ENCODE results near the gene NPLOC4. TPM values are rescaled to one million over a fixed set of nuclear protein-coding genes. Genes with fewer than 3 reads are reported as not detected.

The NPLOC4 gene
- total and polyA plus RNA-seq, 12 donors: 41.7 to 140 (median 80.3) TPM

GRCh38 chr17:81513753-81514488 lies 123.0 kb downstream of the NPLOC4 start:
- Histone ChIP-seq H3K27ac (peak overlapping the region; percentile 86 to 99 (median 87)), H3K36me3 (replicated peaks in 1 of 2) (peaks cover 0 to 32% of the 10 kb centered on the region in 2 donors), H3K27me3 (no peaks in the 10 kb centered on the region), H3K4me1 (replicated peaks in 1 of 2) (peaks cover 28 to 58% of the 10 kb centered on the region in 2 donors), H3K9me3 (replicated peaks in 1 of 3) (no peaks in the 10 kb centered on the region), H3K4me3 (peak overlapping the region in 2 of 4 donors; percentile 39 to 92)
- TF ChIP-seq POLR2A (IDR thresholded peaks at IDR 0.05): peak; percentile 12 to 47
- no peak for TF ChIP-seq CTCF (IDR thresholded peaks at IDR 0.05)
- intact Hi-C loops (cut with DNase I): loop anchor here (10.0 kb wide), 1 partner anchor 91 kb away; no protein-coding TSS in a partner anchor
- DNase-seq: peak; percentile 58 to 83 (median 72)
- 7 to 26% (median 14%) methylated on average over 18 to 64 of the region's 64 CpGs for WGBS, 4 donors

DNA sequence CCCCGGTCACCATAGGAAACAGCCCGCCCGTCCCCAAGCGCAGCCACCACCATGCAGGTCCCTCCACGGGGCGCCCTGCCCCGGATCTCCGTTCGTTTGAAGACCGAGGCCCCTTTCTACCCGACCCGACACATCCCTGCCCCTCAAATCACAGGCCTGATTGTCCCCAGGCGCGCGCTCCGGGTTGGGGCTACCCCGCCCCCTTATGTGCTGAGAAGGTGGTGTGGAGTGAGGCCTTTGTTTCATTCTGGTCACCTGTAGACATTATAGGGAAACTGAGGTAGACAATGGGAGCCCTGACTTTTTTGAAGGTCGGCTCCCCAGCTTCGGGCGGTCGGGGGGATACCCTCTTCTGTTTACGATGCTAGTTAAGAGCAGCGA lies 123.5 kb downstream of the NPLOC4 start:
- Histone ChIP-seq H3K4me1 (replicated peaks in 1 of 2) (peaks cover 28 to 56% of the 10 kb centered on the region in 2 donors), H3K4me3 (peak overlapping the region in 3 of 4 donors; percentile 38 to 92 (median 56)), H3K27me3 (no peaks in the 10 kb centered on the region), H3K36me3 (replicated peaks in 1 of 2) (peaks cover 0 to 32% of the 10 kb centered on the region in 2 donors), H3K9me3 (replicated peaks in 1 of 3) (no peaks in the 10 kb centered on the region), H3K27ac (peak overlapping the region; percentile 86 to 99 (median 87))
- intact Hi-C loops (cut with DNase I): loop anchor here (10.0 kb wide), 1 partner anchor 91 kb away; no protein-coding TSS in a partner anchor
- DNase-seq: peak; percentile 58 to 82 (median 66)
- 6 to 11% (median 9%) methylated on average over 9 to 23 of the region's 23 CpGs for WGBS, 4 donors
- TF ChIP-seq POLR2A (IDR thresholded peaks at IDR 0.05) (no peak), CTCF (IDR thresholded peaks at IDR 0.05) (no peak)

DNA sequence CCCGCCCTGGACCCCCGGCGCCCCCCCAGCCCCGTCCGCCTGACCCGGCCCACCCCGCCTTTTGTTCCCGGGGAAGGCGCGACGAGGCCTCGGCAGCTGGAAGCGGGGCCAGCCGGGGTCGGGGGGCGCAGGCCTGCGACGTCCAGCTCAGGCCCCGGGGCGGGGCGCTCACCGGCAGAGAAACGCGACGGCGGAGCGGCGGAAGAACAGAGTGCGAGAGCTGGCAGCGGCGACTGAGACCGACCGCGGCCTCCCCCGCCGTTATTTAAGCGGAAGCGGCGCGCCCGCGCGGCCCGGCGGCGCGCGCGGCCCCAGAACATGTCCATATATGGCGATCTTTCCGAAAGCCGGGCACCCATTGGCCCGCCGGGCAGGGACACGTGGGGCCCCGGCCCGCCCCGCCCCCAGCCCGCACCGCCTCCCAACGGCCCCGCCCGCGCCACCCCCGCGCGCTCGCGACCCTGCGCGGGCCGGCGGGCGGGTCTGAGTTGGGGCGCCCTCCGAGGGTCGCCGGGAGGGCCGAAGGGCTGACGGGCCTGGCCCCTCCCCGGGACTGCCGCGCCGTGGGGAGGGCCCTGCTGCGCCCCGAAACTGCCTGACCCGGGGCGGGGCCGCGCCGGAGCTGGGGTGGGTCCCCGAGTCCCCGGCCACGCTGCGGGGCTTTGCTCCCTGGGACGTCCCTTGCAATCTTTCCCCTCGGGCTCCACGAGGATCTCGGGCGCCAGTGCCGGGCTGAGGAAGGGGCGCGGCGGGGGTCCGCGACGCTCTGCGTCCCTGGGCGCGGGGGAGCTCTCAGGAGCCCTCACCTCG lies 124.1 kb downstream of the NPLOC4 start, which contains the start of gene ACTG1:
Gene ACTG1 (minus strand): TSS at position 238 of the 810 bp plus-strand sequence. CDS start 445 bp downstream, outside the sequence.
- H3K27me3 ChIP-seq: no peaks in the 10 kb centered on the region
- TF ChIP-seq POLR2A (IDR thresholded peaks at IDR 0.05): peak; percentile 95 to 97
- no peak for TF ChIP-seq CTCF (IDR thresholded peaks at IDR 0.05)
- peak within 1 kb of the TSS; percentile 48 to 95 (median 88) for H3K4me3 ChIP-seq
- H3K4me1 ChIP-seq (replicated peaks in 1 of 2): peaks cover 28 to 53% of the 10 kb centered on the region in 2 donors
- intact Hi-C loops (cut with DNase I): loop anchor here (10.0 kb wide), 1 partner anchor 92 kb away; no protein-coding TSS in a partner anchor
- 0 to 3% (median 2%) methylated on average over 17 to 111 of the region's 111 CpGs for WGBS, 4 donors
- H3K9me3 ChIP-seq (replicated peaks in 1 of 3): no peaks in the 10 kb centered on the region
- peak; percentile 93 to 97 (median 94) for DNase-seq
- H3K27ac ChIP-seq: peak within 1 kb of the TSS; percentile 86 to 99 (median 88)
- H3K36me3 ChIP-seq (replicated peaks in 1 of 2): peaks cover 0 to 32% of the 10 kb centered on the region in 2 donors
